Hair follicle dermal papilla cell (primary cell): ENCODE measurements around the gene PDXP. TPM values are rescaled to one million over a fixed set of nuclear protein-coding genes. Genes with fewer than 3 reads are reported as not detected.

ENCODE experiments used
- small RNA-seq: library from RNA; depleted of rRNA; stranded (forward); fragments of <200 nt; gene quantifications from one replicate; pipeline ENCODE3, GENCODE V24; 2012
- total RNA-seq: library from RNA; depleted of rRNA; stranded (reverse); fragments of >200 nt; gene quantifications from 2 replicates; pipeline ENCODE4 v1.2.3, GENCODE V29; 2012

Gene PDXP, protein sequence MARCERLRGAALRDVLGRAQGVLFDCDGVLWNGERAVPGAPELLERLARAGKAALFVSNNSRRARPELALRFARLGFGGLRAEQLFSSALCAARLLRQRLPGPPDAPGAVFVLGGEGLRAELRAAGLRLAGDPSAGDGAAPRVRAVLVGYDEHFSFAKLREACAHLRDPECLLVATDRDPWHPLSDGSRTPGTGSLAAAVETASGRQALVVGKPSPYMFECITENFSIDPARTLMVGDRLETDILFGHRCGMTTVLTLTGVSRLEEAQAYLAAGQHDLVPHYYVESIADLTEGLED
- total RNA-seq, result 4.6 and 5.5 TPM in 2 replicates

DNA sequence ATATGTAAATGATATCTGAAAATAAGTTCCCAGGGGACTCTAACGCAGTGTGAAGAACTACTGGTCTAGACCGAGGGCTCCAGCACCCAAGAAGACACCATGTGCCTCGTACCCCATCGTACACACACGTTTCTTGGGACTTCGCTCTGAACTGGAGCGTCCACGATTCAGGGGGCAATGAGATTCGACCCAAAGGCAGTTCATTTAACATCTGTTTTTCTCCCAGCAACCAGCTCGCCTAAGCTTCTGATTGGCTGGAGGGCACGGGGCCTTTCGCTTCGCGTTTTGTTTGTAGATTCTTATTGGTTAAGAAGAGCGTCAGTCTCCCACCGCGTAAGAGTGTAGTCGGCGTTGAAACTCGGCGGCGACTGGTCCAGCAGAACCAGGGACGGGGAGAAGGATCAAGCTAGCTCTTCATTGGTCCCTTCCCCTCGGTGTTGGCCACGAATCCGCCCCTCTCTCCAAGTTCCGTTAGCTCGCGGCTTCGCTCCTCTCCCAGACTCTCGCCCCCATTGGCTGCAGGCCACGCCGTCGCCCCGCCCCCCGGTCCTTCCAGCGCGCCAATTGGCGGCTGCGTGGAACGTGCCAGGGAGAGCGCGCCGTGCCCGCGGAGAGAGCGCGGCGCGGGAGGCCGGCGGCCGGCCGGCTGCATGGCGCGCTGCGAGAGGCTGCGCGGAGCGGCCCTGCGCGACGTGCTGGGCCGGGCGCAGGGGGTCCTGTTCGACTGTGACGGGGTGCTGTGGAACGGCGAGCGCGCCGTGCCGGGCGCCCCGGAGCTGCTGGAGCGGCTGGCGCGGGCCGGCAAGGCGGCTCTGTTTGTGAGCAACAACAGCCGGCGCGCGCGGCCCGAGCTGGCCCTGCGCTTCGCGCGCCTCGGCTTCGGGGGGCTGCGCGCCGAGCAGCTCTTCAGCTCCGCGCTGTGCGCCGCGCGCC, at the start of gene PDXP:
Gene PDXP, plus strand, starts transcription at position 591 of the 933 bp plus-strand sequence. Its CDS starts 60 bp downstream, at position 651.

DNA sequence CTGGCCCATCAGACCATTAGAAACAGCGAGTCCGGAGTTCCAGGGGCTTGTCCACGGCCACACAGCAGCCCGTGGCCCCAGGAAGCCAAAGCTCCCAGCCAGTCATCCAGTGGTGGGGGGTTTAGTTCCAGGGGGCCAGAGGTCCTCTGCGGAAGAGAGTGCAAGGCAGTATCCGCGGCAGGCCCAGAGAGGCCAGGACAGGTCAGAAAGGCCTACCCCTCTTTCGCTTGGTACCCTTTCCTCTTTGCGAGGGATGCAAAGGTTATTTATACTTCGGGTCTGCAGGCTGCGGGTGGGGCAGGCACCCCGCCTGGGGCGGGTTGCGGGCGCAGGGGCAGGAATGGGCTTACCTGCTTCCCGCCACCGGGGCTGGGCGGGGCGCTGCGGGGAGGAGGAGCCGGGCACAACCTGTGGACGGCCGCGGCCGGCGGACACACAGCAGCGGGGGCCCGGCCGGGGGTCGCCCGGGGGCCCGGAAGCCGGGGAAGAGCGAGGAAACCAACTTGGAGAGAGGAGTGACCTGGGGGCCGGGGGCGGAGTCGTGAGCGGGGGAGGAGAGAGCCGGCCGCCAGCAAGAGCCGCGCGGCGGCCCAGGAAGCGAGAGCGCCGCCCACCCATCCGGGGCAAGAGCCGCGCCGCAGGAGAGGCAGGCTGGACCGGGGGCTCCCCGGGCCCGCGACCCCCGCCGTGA, 19.3 kb upstream of the PDXP start, which contains the start of gene SH3BP1:
Gene SH3BP1, plus strand, starts transcription at position 600 of the 691 bp plus-strand sequence. CDS start 119 bp downstream, outside the sequence.

DNA sequence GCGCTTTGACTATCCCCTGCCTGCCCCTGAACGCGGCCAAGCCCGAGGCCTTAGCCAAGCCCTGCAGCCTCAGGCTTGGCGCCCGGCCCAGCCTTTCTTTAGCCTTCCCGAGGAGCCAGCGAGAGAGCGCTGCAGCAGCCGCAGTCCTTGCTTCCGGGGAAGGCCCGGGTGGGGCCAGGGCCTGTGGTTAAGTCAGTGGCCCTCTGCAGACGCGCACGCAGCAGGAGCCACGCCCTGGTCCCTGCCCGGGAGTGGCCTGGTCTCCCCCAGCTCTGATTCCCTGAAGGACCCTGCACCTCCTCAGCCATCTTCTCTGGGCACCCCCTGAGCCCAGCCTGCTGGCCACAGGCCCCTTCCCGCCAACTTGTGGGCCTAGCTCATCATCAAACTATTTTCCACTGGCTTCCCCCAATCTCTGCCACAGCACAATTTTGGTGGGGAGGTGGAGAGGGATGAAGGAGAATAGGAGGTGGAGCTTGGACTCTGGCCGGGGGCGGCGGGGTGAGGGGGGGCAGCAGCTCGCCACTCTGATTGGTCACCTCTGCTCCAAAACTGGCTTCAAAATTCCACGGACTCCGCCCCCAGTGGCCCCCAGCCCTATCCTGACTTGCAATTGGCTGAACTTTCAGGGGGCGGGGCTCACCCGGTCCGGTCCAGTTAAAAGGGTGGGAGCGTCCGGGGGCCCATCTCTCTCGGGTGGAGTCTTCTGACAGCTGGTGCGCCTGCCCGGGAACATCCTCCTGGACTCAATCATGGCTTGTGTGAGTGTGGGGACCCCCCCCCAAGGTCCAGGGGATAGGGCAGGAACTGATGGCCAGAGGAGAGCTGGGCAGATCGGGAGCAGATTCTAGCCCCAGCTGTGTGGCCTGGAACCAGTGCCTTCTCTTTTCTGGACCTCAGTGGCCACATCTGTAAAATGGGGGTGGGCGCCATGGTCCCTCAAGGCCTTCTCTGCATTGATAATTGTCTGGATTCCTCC, 16.7 kb downstream of the PDXP start, which contains the start of gene LGALS1:
Gene LGALS1, plus strand, starts transcription at position 686 of the 979 bp plus-strand sequence. Its CDS starts 67 bp downstream, at position 753.

DNA sequence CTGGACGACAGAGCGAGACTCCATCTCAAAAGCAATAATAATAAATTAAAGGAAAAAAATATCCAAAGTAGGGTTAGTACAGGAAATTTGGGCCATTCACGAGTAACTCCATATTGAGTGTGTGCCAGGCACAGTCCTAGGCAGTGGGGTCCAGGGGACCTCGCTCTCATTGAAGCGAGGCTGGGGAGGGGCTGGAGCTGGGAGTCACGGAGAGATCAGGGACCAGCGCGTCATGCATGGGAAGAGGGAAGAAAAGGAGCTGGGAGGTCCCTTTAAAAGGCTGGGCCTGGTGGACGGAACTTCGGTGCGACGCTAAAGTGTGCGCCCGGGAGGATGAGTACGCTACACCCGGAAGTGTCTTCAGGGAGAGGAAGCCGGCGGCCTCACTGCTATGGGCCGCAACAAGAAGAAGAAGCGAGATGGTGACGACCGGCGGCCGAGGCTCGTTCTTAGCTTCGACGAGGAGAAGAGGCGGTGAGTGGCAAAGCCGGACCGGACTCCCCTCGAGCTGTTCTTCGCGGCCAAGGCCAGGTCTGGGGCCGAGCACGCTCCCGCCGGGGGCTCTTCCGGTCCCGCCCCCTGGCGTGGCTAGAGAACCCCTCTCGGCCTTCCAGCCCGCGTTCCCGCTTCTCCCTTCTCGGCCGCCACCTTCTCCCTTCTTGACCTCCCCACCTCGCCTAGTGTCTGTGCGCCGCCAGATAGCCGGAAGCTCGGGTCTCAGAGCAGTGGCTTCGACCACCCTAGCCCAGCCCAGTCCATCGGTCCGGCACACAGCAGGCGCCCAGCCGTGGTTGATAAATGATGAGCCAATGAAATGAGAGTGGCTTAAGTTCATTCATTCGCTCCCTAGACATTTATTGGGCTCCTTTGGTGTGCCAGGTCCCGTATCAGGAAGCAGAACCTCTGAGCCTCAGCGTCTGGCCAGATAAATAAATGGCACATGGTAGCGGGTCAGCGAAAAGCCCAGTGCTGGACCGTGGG, 27.8 kb downstream of the PDXP start, which contains the start of gene NOL12:
Gene NOL12, plus strand, starts transcription at position 342 of the 981 bp plus-strand sequence. Its CDS starts 50 bp downstream, at position 392.

DNA sequence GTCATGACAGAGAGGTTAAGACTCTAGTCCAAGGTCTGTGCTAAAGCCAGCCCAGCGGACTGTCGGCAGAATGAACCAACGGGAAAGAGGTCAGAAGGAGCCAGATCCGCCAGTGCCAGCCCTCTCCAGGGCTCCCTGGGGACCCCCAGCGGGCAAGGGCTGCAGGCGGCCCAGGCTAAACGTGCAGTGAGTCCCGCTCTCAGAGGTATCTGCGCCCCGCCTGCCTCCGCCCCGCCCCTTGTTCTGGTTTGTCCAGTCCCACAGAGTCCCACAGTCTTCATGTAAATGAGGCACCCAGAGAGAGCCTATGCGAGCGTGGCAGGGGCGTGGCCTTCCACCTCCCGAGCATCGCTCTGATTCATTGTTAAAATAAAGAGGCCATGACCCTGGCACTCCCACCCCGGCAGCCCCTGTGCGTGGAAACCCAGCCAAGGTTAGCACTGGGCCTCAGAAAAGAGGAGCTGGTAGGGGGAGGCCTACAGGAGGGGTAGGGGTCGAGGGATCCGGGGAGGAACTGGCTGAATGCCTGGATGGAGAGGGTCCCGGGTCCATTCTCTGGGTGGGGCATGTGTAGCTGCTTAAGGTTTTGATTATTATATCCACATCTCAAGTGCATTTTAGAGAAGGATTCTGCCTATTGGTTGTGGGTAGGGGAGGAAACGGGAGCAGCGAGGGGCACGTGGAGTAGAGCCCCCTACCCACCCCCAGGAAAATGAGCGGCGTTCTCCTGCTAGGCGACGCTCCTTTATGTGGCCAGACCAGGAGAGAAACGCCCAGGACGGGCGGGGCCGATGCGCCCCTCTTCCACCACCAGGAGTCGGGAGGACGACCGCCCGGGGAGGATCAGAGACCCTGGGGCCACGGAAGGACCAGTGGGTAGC, 38.4 kb downstream of the PDXP start, which contains the start of gene TRIOBP:
Gene TRIOBP, plus strand, starts transcription at position 392 of the 881 bp plus-strand sequence. CDS start 4,318 bp downstream, outside the sequence.

Small RNA genes within 50 kb of the gene (small RNA-seq; reads per million reads assigned to genes)
- not detected for gene RN7SL385P

Other genes with a start within 250 kb of the PDXP start
- gene ELFN2, start 231.2 kb upstream of the PDXP start, total RNA-seq, result under 0.01 TPM in 1 of 2 replicates, not detected in the other
- gene MFNG, start 172.3 kb upstream of the PDXP start, total RNA-seq, result 0.16 TPM in 1 of 2 replicates, not detected in the other
- 11.9 and 17.4 TPM in 2 replicates for gene CARD10, start 139.3 kb upstream of the PDXP start, total RNA-seq
- 41.7 and 53.3 TPM in 2 replicates for gene CDC42EP1, start 98.2 kb upstream of the PDXP start, total RNA-seq
- gene LGALS2, start 78.6 kb upstream of the PDXP start, total RNA-seq, result not detected in 2 replicates
- 34.5 and 43.8 TPM in 2 replicates for gene GGA1, start 49.9 kb upstream of the PDXP start, total RNA-seq
- 4.0 and 5.4 TPM in 2 replicates for gene SH3BP1, start 19.1 kb upstream of the PDXP start, total RNA-seq
- 3,488 and 6,007 TPM in 2 replicates for gene LGALS1, start 16.9 kb downstream of the PDXP start, total RNA-seq
- gene NOL12, start 27.6 kb downstream of the PDXP start, total RNA-seq, result 9.6 and 13.8 TPM in 2 replicates
- gene TRIOBP, start 38.3 kb downstream of the PDXP start, total RNA-seq, result 103 and 138 TPM in 2 replicates
- 20.6 and 21.0 TPM in 2 replicates for gene GCAT, start 149.2 kb downstream of the PDXP start, total RNA-seq
- not detected in 2 replicates for gene GALR3, start 164.7 kb downstream of the PDXP start, total RNA-seq
- 27.9 and 39.4 TPM in 2 replicates for gene ANKRD54, start 185.6 kb downstream of the PDXP start, total RNA-seq
- gene EIF3L, start 190.7 kb downstream of the PDXP start, total RNA-seq, result 376 and 379 TPM in 2 replicates
- gene MICALL1, start 247.6 kb downstream of the PDXP start, total RNA-seq, result 60.8 and 84.4 TPM in 2 replicates